ENCODE results near the gene VAT1. TPM values are rescaled to one million over a fixed set of nuclear protein-coding genes. Genes with fewer than 3 reads are reported as not detected.
"Not testable (repeated sequence)": the region's sequence is repeated elsewhere in the genome, so short reads cannot be mapped to it uniquely, and the experiment has no call there.

VAT1 gene
- total and polyA plus RNA-seq, 2 donors (not counting 1 experiment from before 2014, with no cell fraction given) = 234 to 297 TPM

- Histone ChIP-seq H3K9ac (ENCODE audit: insufficient read depth, low read length) (no peak overlapping the region), H3K27me3 (ENCODE audit: control insufficient read depth, insufficient read depth, low read length) (no peaks in the 10 kb centered on the region), H3K36me3 (ENCODE audit: control insufficient read depth, insufficient read depth, low read length) (no peaks in the 10 kb centered on the region), H3K9me3 (ENCODE audit: control insufficient read depth, insufficient read depth, low read depth, low read length) (no peaks in the 10 kb centered on the region), H3K79me2 (ENCODE audit: control insufficient read depth, insufficient read depth, low read length) (no peaks in the 10 kb centered on the region), H3K4me1 (ENCODE audit: control insufficient read depth, extremely low read depth, insufficient read depth, low read length) (peaks cover 2% of the 10 kb centered on the region), H3K4me2 (ENCODE audit: extremely low read depth, insufficient read depth, low read length) (no peak overlapping the region), H4K20me1 (ENCODE audit: control insufficient read depth, extremely low read depth, insufficient read depth, low read length) (no peaks in the 10 kb centered on the region), H2AFZ (ENCODE audit: low read length) (no peak overlapping the region), H3K4me3 (replicated peaks in 1 of 4; ENCODE audit: control extremely low read depth in 1 of 4, insufficient read depth in 1 of 4, low read depth in 3 of 4, low read length in 4 of 4) (no peak overlapping the region), H3K27ac (ENCODE audit: insufficient read depth, low read length) (no peak overlapping the region)
- TF ChIP-seq CTCF (conservative IDR thresholded peaks at IDR 0.05 in 1 of 2, IDR thresholded peaks at IDR 0.05 in 1 of 2; ENCODE audit: low read depth in 1 of 2, low read length in 2 of 2) (no peak), EZH2 (IDR thresholded peaks at IDR 0.05; ENCODE audit: low read length, missing control alignments) (no peak)
- no peak for DNase-seq (ENCODE audit: low read depth in 2 of 2)
Observed at GRCh38 chr17:42975265-42975664, 46.9 kb downstream of the VAT1 start.

DNA sequence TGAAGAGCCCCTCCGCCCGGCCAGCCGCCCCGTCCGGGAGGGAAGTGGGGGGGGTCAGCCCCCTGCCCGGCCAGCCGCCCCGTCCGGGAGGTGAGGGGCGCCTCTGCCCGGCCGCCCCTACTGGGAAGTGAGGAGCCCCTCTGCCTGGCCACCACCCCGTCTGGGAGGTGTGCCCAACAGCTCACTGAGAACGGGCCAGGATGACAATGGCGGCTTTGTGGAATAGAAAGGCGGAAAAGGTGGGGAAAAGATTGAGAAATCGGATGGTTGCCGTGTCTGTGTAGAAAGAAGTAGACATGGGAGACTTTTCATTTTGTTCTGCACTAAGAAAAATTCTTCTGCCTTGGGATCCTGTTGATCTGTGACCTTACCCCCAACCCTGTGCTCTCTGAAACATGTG is 48.9 kb downstream of the VAT1 start:
- H3K4me2 ChIP-seq (ENCODE audit: extremely low read depth, insufficient read depth, low read length); H3K9me3 ChIP-seq (ENCODE audit: control insufficient read depth, insufficient read depth, low read depth, low read length); H3K4me1 ChIP-seq (ENCODE audit: control insufficient read depth, extremely low read depth, insufficient read depth, low read length); H3K4me3 ChIP-seq (replicated peaks in 1 of 4; ENCODE audit: control extremely low read depth in 1 of 4, insufficient read depth in 1 of 4, low read depth in 3 of 4, low read length in 4 of 4); H4K20me1 ChIP-seq (ENCODE audit: control insufficient read depth, extremely low read depth, insufficient read depth, low read length); H3K27me3 ChIP-seq (ENCODE audit: control insufficient read depth, insufficient read depth, low read length); H3K79me2 ChIP-seq (ENCODE audit: control insufficient read depth, insufficient read depth, low read length); H3K27ac ChIP-seq (ENCODE audit: insufficient read depth, low read length); H2AFZ ChIP-seq (ENCODE audit: low read length); H3K36me3 ChIP-seq (ENCODE audit: control insufficient read depth, insufficient read depth, low read length); H3K9ac ChIP-seq (ENCODE audit: insufficient read depth, low read length); DNase-seq (ENCODE audit: low read depth in 2 of 2): not testable (repeated sequence)

GRCh38 chr17:42971589-42971988 is 50.6 kb downstream of the VAT1 start:
- Histone ChIP-seq H3K36me3 (ENCODE audit: control insufficient read depth, insufficient read depth, low read length) (no peaks in the 10 kb centered on the region), H3K4me3 (replicated peaks in 1 of 4; ENCODE audit: control extremely low read depth in 1 of 4, insufficient read depth in 1 of 4, low read depth in 3 of 4, low read length in 4 of 4) (no peak overlapping the region), H3K9ac (ENCODE audit: insufficient read depth, low read length) (no peak overlapping the region), H3K4me1 (ENCODE audit: control insufficient read depth, extremely low read depth, insufficient read depth, low read length) (no peaks in the 10 kb centered on the region), H3K4me2 (ENCODE audit: extremely low read depth, insufficient read depth, low read length) (no peak overlapping the region), H3K27ac (ENCODE audit: insufficient read depth, low read length) (no peak overlapping the region), H3K79me2 (ENCODE audit: control insufficient read depth, insufficient read depth, low read length) (no peaks in the 10 kb centered on the region), H3K27me3 (ENCODE audit: control insufficient read depth, insufficient read depth, low read length) (no peaks in the 10 kb centered on the region), H3K9me3 (ENCODE audit: control insufficient read depth, insufficient read depth, low read depth, low read length) (no peaks in the 10 kb centered on the region), H2AFZ (ENCODE audit: low read length) (no peak overlapping the region), H4K20me1 (ENCODE audit: control insufficient read depth, extremely low read depth, insufficient read depth, low read length) (no peaks in the 10 kb centered on the region)
- TF ChIP-seq EZH2 (IDR thresholded peaks at IDR 0.05; ENCODE audit: low read length, missing control alignments) (no peak), CTCF (conservative IDR thresholded peaks at IDR 0.05 in 1 of 2, IDR thresholded peaks at IDR 0.05 in 1 of 2; ENCODE audit: low read depth in 1 of 2, low read length in 2 of 2) (no peak)
- DNase-seq (ENCODE audit: low read depth in 2 of 2) = no peak
